HFF-Myc (cell line): ENCODE results near the gene UGT2B28.
"Not testable (repeated sequence)": the region's sequence is repeated elsewhere in the genome, so short reads cannot be mapped to it uniquely, and the experiment has no call there.

Source experiments
- DNase-seq: peaks from one replicate; pipeline ENCODE4 v3.0.0-alpha.2; 2011; ENCODE audit warnings: low read depth; ENCODE audit errors: extremely low read depth
- H3K4me3 ChIP-seq: replicated peaks from 2 replicates; pipeline ENCODE4 v1.5.1; 2011; ENCODE audit warnings: low read depth, mild to moderate bottlenecking, control low read depth, low read length
- CTCF ChIP-seq: IDR thresholded peaks from 2 replicates; pipeline ENCODE4 v1.5.1; 2012; ENCODE audit warnings: mild to moderate bottlenecking, low read depth, low read length, control low read depth; ENCODE audit errors: missing control alignments

The UGT2B28 gene

DNA sequence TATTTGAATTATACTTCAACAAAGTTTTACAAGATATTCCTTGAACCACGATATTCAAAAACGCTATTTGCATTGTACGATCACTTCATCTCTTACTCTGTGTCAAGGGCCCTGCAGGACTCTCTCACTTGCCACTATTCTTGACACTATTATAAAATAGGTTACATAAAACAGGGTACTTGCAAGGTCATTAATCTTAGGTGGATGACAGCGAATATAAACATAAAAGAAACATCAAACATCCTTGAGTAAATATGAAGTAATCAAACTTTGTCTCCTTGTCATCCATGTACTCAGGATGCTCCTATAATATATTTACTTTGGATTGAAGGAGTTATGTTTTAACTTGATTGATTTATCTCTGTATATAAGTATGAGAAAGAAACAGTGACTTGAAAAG is at the start of gene UGT2B28:
Gene UGT2B28, plus strand, starts transcription at position 395 of the 400 bp plus-strand sequence. CDS start 26 bp downstream, outside the sequence.
- H3K4me3 ChIP-seq, DNase-seq: not testable (repeated sequence)

DNA sequence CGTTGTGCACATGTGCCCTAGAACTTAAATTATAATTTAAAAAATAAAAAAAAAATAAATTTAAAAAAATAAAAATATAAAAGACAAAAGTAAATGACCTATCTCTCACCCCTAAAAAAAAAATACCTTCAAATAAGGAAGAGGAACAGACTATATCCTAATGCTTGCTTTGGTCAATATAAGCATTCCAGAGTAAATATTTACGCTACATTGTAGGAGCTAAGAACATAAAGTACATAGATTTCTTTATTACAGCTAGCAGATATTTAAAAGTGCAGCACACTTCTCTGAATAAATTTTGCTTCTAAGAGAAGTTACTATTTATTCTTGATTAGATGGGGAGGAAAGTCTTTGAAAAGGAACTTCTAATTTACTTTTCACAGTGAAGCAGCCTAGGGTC is 41.2 kb upstream of the UGT2B28 start:
- no peak for TF ChIP-seq CTCF
- DNase-seq = no peak
- H3K4me3 ChIP-seq = no peak overlapping the region

- DNase-seq = no peak
- TF ChIP-seq CTCF = no peak
- H3K4me3 ChIP-seq = no peak overlapping the region
Observed at GRCh38 chr4:69239557-69240168, 40.6 kb upstream of the UGT2B28 start.

DNA sequence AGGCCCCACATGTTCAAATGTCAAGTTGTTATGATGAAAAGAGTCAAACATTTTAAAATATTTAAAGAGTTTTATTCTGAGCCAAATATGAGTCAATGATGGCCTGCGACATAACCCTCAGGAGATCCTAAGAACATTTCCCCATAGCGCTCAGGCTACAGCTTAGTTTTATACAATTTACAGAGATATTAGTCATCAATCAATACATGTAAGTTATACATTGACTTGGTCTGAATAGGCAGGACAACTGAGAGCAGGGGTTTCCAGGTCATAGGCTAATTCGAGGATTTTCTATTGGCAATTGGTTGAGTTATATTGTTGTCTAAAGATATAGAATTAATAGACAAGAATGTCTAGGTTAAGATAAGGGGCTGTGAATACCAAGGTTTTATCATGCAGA is 39.5 kb upstream of the UGT2B28 start:
- H3K4me3 ChIP-seq, DNase-seq: not testable (repeated sequence)

- DNase-seq, H3K4me3 ChIP-seq: not testable (repeated sequence)
Observed at GRCh38 chr4:69241746-69242145, 38.5 kb upstream of the UGT2B28 start.

GRCh38 chr4:69242562-69243240 is 37.6 kb upstream of the UGT2B28 start:
- DNase-seq = not testable (repeated sequence)

GRCh38 chr4:69250884-69251283 is 29.4 kb upstream of the UGT2B28 start:
- DNase-seq, H3K4me3 ChIP-seq: not testable (repeated sequence)

More at GRCh38 chr4:69242562-69243240, 37.6 kb upstream of the UGT2B28 start:
- H3K4me3 ChIP-seq = not testable (repeated sequence)

DNA sequence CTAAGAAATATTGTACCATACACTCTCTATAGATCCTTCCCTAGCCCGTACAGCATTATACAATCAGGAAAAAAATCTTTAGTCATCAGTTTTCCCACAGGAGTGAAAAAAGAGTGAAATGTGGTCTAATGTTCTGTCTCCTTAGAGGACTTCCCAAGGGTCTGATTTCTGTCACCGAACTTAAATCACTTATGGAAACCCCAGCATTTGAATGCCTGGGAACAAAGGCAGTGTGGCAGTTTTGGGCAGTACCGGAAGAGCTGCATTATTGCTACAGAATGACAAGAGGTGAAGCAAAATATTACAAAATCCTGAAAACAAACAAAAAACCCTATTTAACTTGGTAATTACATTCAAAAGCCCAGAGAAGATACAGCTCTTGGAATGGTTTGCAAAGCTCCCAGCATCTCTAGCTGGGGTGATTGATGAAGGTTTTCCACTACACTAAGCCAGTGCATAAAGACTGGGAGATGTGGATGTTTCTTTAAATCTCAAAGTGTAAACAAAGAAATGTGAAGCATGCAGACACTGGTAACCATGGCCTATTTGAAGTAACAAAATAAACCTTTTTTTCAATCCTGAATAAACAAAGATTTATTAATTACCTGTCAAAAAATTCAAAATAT is 27.0 kb upstream of the UGT2B28 start:
- DNase-seq, H3K4me3 ChIP-seq: not testable (repeated sequence)

DNA sequence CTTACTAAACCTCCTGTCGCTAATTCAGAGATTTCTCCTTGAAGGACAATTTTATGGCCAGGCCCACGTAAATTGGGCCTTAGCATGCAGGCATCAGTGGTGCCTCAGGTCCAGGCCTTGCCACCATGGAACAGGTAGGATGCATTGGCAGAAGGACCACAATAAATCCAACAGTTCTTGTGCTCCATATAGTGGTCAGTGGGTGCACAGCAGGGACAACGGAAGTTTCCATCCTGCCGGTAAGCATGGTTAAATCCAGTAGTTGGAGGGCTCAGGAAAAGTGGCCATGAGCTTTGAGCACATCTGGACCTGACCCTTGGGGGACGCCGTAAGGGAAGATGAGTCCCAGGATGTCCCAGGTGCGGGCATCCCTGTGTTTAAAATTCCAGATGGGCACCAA is 11.7 kb upstream of the UGT2B28 start:
- not testable (repeated sequence) for DNase-seq, H3K4me3 ChIP-seq

DNA sequence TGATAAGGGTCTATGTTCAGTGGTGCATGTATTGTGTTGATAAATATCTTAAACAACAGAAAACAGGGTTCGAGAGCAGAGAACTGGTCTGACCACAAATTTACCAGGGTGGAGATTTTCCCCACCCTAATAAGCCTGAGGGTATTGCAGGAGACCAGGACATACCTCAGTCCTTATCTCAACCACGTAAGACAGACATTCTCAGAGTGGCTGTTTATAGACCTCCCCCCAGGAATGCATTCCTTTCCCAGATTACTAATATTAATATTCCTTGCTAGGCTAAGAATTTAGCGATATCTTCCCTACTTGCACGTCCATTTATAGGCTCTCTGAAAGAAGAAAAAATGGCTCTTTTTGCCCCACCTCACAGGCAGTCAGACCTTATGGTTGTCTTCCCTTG is 16.1 kb downstream of the UGT2B28 start:
- not testable (repeated sequence) for H3K4me3 ChIP-seq, DNase-seq

- H3K4me3 ChIP-seq, DNase-seq: not testable (repeated sequence)
Observed at GRCh38 chr4:69308426-69309033, 28.3 kb downstream of the UGT2B28 start.

GRCh38 chr4:69309549-69310076 is 29.3 kb downstream of the UGT2B28 start:
- DNase-seq, H3K4me3 ChIP-seq: not testable (repeated sequence)

DNA sequence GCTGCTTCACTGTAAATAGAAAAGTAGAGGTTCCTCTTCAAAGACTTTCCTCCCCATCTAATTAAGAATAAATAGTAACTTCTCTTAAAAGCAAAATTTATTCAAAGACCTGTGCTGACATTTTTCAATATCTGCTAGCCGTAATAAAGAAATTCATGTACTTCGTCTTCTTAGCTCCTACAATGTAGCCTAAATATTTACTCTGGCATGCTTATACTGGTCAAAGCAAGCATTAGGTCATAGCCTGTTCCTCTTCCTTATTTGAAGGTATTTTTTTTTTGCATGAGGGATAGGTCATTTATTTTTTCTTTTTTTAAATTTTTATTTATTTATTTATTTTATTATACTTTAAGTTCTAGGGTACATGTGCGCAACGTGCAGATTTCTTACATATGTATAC is 30.0 kb downstream of the UGT2B28 start:
- not testable (repeated sequence) for H3K4me3 ChIP-seq, DNase-seq
